HG02870 (cell line): ENCODE data around the gene MAP3K4.

Experiments
- ATAC-seq: cut with Tn5 transposase; IDR thresholded peaks from one replicate; pipeline ENCODE4 v1.9.1; 2021; ENCODE audit warnings: mild to moderate bottlenecking, moderate library complexity; ENCODE audit not compliant: unreplicated experiment

Gene MAP3K4

GRCh38 chr6:161076181-161076677 lies 84.7 kb downstream of the MAP3K4 start:
- no peak for ATAC-seq

- ATAC-seq, result no peak
Observed at GRCh38 chr6:161079566-161080262, 88.1 kb downstream of the MAP3K4 start.

GRCh38 chr6:161080263-161080970 lies 88.8 kb downstream of the MAP3K4 start:
- no peak for ATAC-seq

GRCh38 chr6:161082215-161082614 lies 90.6 kb downstream of the MAP3K4 start:
- ATAC-seq, result no peak

GRCh38 chr6:161085246-161085645 lies 93.7 kb downstream of the MAP3K4 start:
- ATAC-seq, result peak; percentile 82

- ATAC-seq, result no peak
Observed at GRCh38 chr6:161088676-161089328, 97.2 kb downstream of the MAP3K4 start.

GRCh38 chr6:161091151-161091550 lies 99.6 kb downstream of the MAP3K4 start:
- no peak for ATAC-seq

- no peak for ATAC-seq
Observed at GRCh38 chr6:161091972-161092701, 100.6 kb downstream of the MAP3K4 start.

GRCh38 chr6:161094955-161095354 lies 103.4 kb downstream of the MAP3K4 start:
- ATAC-seq, result no peak

GRCh38 chr6:161095916-161096315 lies 104.3 kb downstream of the MAP3K4 start:
- no peak for ATAC-seq

- ATAC-seq, result no peak
Observed at GRCh38 chr6:161100072-161100471, 108.5 kb downstream of the MAP3K4 start.

GRCh38 chr6:161101517-161101916 lies 109.9 kb downstream of the MAP3K4 start:
- no peak for ATAC-seq

GRCh38 chr6:161103475-161103874 lies 111.9 kb downstream of the MAP3K4 start:
- ATAC-seq, result no peak

- no peak for ATAC-seq
Observed at GRCh38 chr6:161104966-161105365, 113.4 kb downstream of the MAP3K4 start.

GRCh38 chr6:161105408-161105807 lies 113.8 kb downstream of the MAP3K4 start:
- ATAC-seq, result no peak

GRCh38 chr6:161107779-161108730 lies 116.5 kb downstream of the MAP3K4 start:
- ATAC-seq, result no peak

- no peak for ATAC-seq
Observed at GRCh38 chr6:161108916-161109315, 117.3 kb downstream of the MAP3K4 start.

- ATAC-seq, result no peak
Observed at GRCh38 chr6:161109366-161109765, 117.8 kb downstream of the MAP3K4 start.

- no peak for ATAC-seq
Observed at GRCh38 chr6:161110028-161110779, 118.6 kb downstream of the MAP3K4 start.
